Measurements from ENCODE around the gene WNT2. TPM values are rescaled to one million over a fixed set of nuclear protein-coding genes. Genes with fewer than 3 reads are reported as not detected.

Gene WNT2
- total RNA-seq, 4 donors from 2014 or later, result 0.68 to 0.99 TPM; not detected in 2

GRCh38 chr7:117283779-117284178, 39.1 kb downstream of the WNT2 start:
- Histone ChIP-seq H3K36me3 (no peaks in the 10 kb centered on the region), H3K4me1 (peaks cover 8% of the 10 kb centered on the region), H3K9me3 (no peaks in the 10 kb centered on the region), H3K27me3 (no peaks in the 10 kb centered on the region), H3K4me3 (no peak overlapping the region), H3K27ac (no peak overlapping the region)
- TF ChIP-seq CTCF (IDR thresholded peaks at IDR 0.05) (no peak), POLR2AphosphoS5 (IDR thresholded peaks at IDR 0.05) (no peak), POLR2A (IDR thresholded peaks at IDR 0.05) (no peak), EP300 (IDR thresholded peaks at IDR 0.05) (no peak)
- 89% methylated on average over 6 of the region's 6 CpGs for WGBS
- DNase-seq (ENCODE audit: low spot score in 2 of 2), result peak in 1 of 2 donors; percentile 49

GRCh38 chr7:117283371-117283770, 39.5 kb downstream of the WNT2 start:
- Histone ChIP-seq H3K4me1 (peaks cover 8% of the 10 kb centered on the region), H3K27me3 (no peaks in the 10 kb centered on the region), H3K9me3 (no peaks in the 10 kb centered on the region), H3K36me3 (no peaks in the 10 kb centered on the region), H3K4me3 (no peak overlapping the region), H3K27ac (no peak overlapping the region)
- TF ChIP-seq POLR2A (IDR thresholded peaks at IDR 0.05) (no peak), CTCF (IDR thresholded peaks at IDR 0.05) (no peak), POLR2AphosphoS5 (IDR thresholded peaks at IDR 0.05) (no peak), EP300 (IDR thresholded peaks at IDR 0.05) (no peak)
- WGBS, result 88% methylated on average over 3 of the region's 3 CpGs
- DNase-seq (ENCODE audit: low spot score in 2 of 2), result no peak

- Histone ChIP-seq H3K4me1 (peaks cover 8% of the 10 kb centered on the region), H3K36me3 (no peaks in the 10 kb centered on the region), H3K27me3 (no peaks in the 10 kb centered on the region), H3K27ac (no peak overlapping the region), H3K9me3 (no peaks in the 10 kb centered on the region), H3K4me3 (no peak overlapping the region)
- TF ChIP-seq POLR2AphosphoS5 (IDR thresholded peaks at IDR 0.05), result no peak
- no peak for TF ChIP-seq CTCF (IDR thresholded peaks at IDR 0.05)
- no peak for TF ChIP-seq POLR2A (IDR thresholded peaks at IDR 0.05)
- TF ChIP-seq EP300 (IDR thresholded peaks at IDR 0.05), result no peak
- DNase-seq (ENCODE audit: low spot score in 2 of 2), result peak in 1 of 2 donors; percentile 18
- WGBS, result 35% methylated on average over 1 of the region's 1 CpG
Observed at GRCh38 chr7:117282239-117282812, 40.5 kb downstream of the WNT2 start.

GRCh38 chr7:117281562-117281961, 41.3 kb downstream of the WNT2 start:
- no peaks in the 10 kb centered on the region for H3K36me3 ChIP-seq
- no peaks in the 10 kb centered on the region for H3K27me3 ChIP-seq
- H3K4me1 ChIP-seq, result peaks cover 8% of the 10 kb centered on the region
- 62% methylated on average over 5 of the region's 5 CpGs for WGBS
- peak overlapping the region; percentile 1 for H3K27ac ChIP-seq
- no peak for DNase-seq (ENCODE audit: low spot score in 2 of 2)
- no peak for TF ChIP-seq EP300 (IDR thresholded peaks at IDR 0.05)
- TF ChIP-seq POLR2A (IDR thresholded peaks at IDR 0.05), result no peak
- TF ChIP-seq POLR2AphosphoS5 (IDR thresholded peaks at IDR 0.05), result no peak
- no peak for TF ChIP-seq CTCF (IDR thresholded peaks at IDR 0.05)
- H3K4me3 ChIP-seq, result no peak overlapping the region
- H3K9me3 ChIP-seq, result no peaks in the 10 kb centered on the region

GRCh38 chr7:117279931-117280557, 42.8 kb downstream of the WNT2 start:
- H3K9me3 ChIP-seq, result no peaks in the 10 kb centered on the region
- no peak overlapping the region for H3K4me3 ChIP-seq
- no peaks in the 10 kb centered on the region for H3K27me3 ChIP-seq
- WGBS, result 61% methylated on average over 12 of the region's 12 CpGs
- peaks cover 8% of the 10 kb centered on the region for H3K4me1 ChIP-seq
- peak; percentile 64 to 74 for DNase-seq (ENCODE audit: low spot score in 2 of 2)
- TF ChIP-seq EP300 (IDR thresholded peaks at IDR 0.05), result no peak
- no peaks in the 10 kb centered on the region for H3K36me3 ChIP-seq
- H3K27ac ChIP-seq, result no peak overlapping the region

Data from suprapubic skin (tissue), 4 donors.